Cardiac muscle cell (in vitro differentiated cells and primary cell): ENCODE results near the gene PITPNC1. TPM values are rescaled to one million over a fixed set of nuclear protein-coding genes. Genes with fewer than 3 reads are reported as not detected.

Experiments used
- DNase-seq, 2 donors: peaks; one replicate each; pipeline versions ENCODE4 v3.0.0 to v3.0.0-alpha.2; 2010 to 2017; ENCODE audit warnings: low read depth in 1 of 2, low spot score in 1 of 2
- H3K27ac ChIP-seq: fragments of 200-600 bp; sonication (generic); 2 replicates; pipeline ENCODE4 v1.5.1; 2016
- H3K27me3 ChIP-seq: fragments of 200-600 bp; sonication (generic); 2 replicates; pipeline ENCODE4 v1.6.0; 2016; ENCODE audit warnings: control low read depth
- H3K36me3 ChIP-seq: fragments of 200-600 bp; sonication (generic); 2 replicates; pipeline ENCODE4 v1.5.1; 2016; ENCODE audit warnings: control low read depth
- H3K4me1 ChIP-seq: fragments of 200-600 bp; sonication (generic); 2 replicates; pipeline ENCODE4 v1.8.1; 2017; ENCODE audit warnings: low read depth, mild to moderate bottlenecking, mixed run types
- H3K4me3 ChIP-seq: fragments of 200-600 bp; sonication (generic); 2 replicates; pipeline ENCODE4 v1.5.1; 2016; ENCODE audit warnings: mild to moderate bottlenecking
- H3K9me3 ChIP-seq: fragments of 200-600 bp; sonication (generic); 2 replicates; pipeline ENCODE4 v1.5.1; 2017; ENCODE audit warnings: low read depth, mild to moderate bottlenecking, control low read depth
- CTCF ChIP-seq: IDR thresholded peaks from 2 replicates; pipeline ENCODE4 v1.5.1; 2012; ENCODE audit warnings: low read depth, mild to moderate bottlenecking, low read length
- polyA plus RNA-seq: library from polyadenylated mRNA; unstranded; fragments of >200 nt; fragmentation: Nextera tagmentation; extraction: Ambion mirVana; gene quantifications from 2 replicates; pipeline ENCODE4 v1.2.1, GENCODE V29; 2016
- total RNA-seq: library from RNA; depleted of rRNA; stranded (reverse); fragments of >200 nt; gene quantifications from 2 replicates; pipeline ENCODE4 v1.2.3, GENCODE V29; 2016

The PITPNC1 gene
- total and polyA plus RNA-seq, 2 experiments from 2014 or later = 4.8 to 5.7 TPM

- H3K27ac ChIP-seq = no peak overlapping the region
- H3K4me1 ChIP-seq = peaks cover 4% of the 10 kb centered on the region
- no peak for DNase-seq
- no peaks in the 10 kb centered on the region for H3K27me3 ChIP-seq
- no peak overlapping the region for H3K4me3 ChIP-seq
- TF ChIP-seq CTCF = no peak
- no peaks in the 10 kb centered on the region for H3K9me3 ChIP-seq
- no peaks in the 10 kb centered on the region for H3K36me3 ChIP-seq
These were observed 146.0 kb downstream of the PITPNC1 start for GRCh38 chr17:67523101-67523500.

- Histone ChIP-seq H3K27me3 (no peaks in the 10 kb centered on the region), H3K27ac (no peak overlapping the region), H3K4me3 (no peak overlapping the region), H3K4me1 (peaks cover 10% of the 10 kb centered on the region), H3K36me3 (no peaks in the 10 kb centered on the region), H3K9me3 (no peaks in the 10 kb centered on the region)
- TF ChIP-seq CTCF = no peak
- no peak for DNase-seq
These were observed 148.4 kb downstream of the PITPNC1 start for GRCh38 chr17:67525239-67526135.

GRCh38 chr17:67526700-67527099 is 149.6 kb downstream of the PITPNC1 start:
- H3K27ac ChIP-seq = no peak overlapping the region
- no peaks in the 10 kb centered on the region for H3K27me3 ChIP-seq
- H3K36me3 ChIP-seq = no peaks in the 10 kb centered on the region
- peaks cover 10% of the 10 kb centered on the region for H3K4me1 ChIP-seq
- no peak for TF ChIP-seq CTCF
- no peak for DNase-seq
- H3K4me3 ChIP-seq = no peak overlapping the region
- no peaks in the 10 kb centered on the region for H3K9me3 ChIP-seq

GRCh38 chr17:67528751-67529436 is 151.8 kb downstream of the PITPNC1 start:
- Histone ChIP-seq H3K9me3 (no peaks in the 10 kb centered on the region), H3K27ac (peak overlapping the region; percentile 74), H3K36me3 (no peaks in the 10 kb centered on the region), H3K27me3 (no peaks in the 10 kb centered on the region), H3K4me3 (no peak overlapping the region), H3K4me1 (peaks cover 10% of the 10 kb centered on the region)
- no peak for TF ChIP-seq CTCF
- peak; percentile 73 to 92 for DNase-seq

GRCh38 chr17:67531291-67531690 is 154.2 kb downstream of the PITPNC1 start:
- Histone ChIP-seq H3K4me1 (peaks cover 10% of the 10 kb centered on the region), H3K4me3 (no peak overlapping the region), H3K27ac (no peak overlapping the region), H3K27me3 (no peaks in the 10 kb centered on the region), H3K9me3 (no peaks in the 10 kb centered on the region), H3K36me3 (no peaks in the 10 kb centered on the region)
- TF ChIP-seq CTCF = no peak
- peak in 1 of 2 donors; percentile 50 for DNase-seq
